GM21825 (cell line): Measurements from ENCODE around the gene SUMO3.

Source experiments
- ATAC-seq: cut with Tn5 transposase; IDR thresholded peaks from one replicate; pipeline ENCODE4 v1.9.1; 2021; ENCODE audit warnings: mild to moderate bottlenecking, moderate library complexity; ENCODE audit not compliant: unreplicated experiment

The SUMO3 gene

GRCh38 chr21:44817914-44818639, at the start of gene SUMO3:
TSS of gene SUMO3 (minus strand) at chr21:44818062. CDS start at chr21:44817968, 94 bp downstream.
- ATAC-seq = peak; percentile 47

GRCh38 chr21:44867464-44867863, 49.6 kb upstream of the SUMO3 start:
- ATAC-seq = no peak

DNA sequence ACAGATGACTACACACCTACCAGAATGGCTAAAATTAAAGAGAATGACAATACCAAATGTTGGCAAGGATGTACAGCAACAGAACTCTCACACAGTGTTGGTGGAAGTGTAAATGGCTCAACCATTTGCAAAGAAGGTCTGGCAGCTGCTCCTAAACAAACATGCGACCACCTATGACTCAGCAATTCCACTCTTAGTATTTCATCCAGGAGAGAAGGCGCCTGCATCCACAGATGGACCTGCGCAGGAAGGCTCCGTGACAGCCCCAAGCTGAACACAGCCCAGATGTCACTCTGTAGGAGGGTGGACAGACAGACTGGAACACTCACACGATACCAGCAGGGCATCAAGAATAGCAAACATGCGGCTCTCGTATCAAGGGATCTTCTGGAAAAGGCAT, 48.9 kb upstream of the SUMO3 start:
- ATAC-seq = no peak

DNA sequence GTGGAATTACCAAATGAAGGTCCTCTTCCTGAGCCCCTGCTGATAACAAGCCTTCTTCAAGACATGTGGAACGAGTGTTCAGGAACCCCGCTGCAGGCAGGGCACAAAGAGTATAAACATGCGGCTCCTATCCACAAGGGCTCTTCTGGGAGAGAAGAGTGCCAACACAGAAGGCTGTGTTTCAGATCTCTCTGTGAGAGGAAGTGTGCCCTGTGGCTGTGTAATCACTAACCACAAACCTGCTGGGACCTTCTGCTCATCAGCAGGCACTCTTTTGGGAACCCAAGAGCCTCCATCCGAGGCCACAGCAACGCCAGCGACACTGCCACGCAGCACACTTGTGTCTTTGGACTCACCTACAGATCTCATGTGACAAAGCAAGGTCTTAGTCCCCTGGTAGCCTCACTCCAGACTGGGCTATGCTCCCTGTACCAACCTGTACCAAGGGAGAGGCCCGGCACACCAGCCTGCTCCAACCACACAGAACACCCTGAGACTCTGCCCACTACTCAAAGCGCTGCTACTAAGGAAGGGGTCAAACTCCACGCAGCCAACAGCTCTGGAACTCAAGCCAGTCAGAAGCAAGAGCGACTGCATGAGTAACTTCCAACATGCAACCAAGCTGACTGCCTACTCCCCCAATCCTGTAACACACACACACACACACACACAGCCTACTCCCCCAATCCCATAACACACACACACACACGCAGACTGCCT, 47.9 kb upstream of the SUMO3 start:
- no peak for ATAC-seq

GRCh38 chr21:44862869-44863685, 45.2 kb upstream of the SUMO3 start:
- no peak for ATAC-seq

- no peak for ATAC-seq
Measured at GRCh38 chr21:44858791-44859190, 40.9 kb upstream of the SUMO3 start.

DNA sequence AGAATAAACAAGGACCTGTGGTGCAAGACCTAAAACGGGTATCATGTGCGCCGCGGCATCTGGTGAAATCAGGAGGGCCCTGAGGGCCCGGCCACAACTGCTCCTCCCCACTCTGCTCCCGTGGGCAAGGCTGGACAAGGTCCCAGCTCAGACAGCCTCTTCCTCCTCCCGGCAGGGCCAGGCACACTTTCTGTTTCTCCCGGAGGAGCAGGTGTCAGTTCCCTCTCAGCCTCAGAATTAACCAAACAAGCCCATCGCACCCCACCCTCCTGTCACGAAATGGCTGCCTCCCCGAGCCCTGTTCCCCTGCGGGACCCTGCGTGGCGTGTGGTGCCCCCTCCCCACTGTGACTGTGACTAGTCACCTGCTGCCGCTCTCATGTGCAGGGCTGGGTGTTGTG, 40.4 kb upstream of the SUMO3 start:
- ATAC-seq = no peak

DNA sequence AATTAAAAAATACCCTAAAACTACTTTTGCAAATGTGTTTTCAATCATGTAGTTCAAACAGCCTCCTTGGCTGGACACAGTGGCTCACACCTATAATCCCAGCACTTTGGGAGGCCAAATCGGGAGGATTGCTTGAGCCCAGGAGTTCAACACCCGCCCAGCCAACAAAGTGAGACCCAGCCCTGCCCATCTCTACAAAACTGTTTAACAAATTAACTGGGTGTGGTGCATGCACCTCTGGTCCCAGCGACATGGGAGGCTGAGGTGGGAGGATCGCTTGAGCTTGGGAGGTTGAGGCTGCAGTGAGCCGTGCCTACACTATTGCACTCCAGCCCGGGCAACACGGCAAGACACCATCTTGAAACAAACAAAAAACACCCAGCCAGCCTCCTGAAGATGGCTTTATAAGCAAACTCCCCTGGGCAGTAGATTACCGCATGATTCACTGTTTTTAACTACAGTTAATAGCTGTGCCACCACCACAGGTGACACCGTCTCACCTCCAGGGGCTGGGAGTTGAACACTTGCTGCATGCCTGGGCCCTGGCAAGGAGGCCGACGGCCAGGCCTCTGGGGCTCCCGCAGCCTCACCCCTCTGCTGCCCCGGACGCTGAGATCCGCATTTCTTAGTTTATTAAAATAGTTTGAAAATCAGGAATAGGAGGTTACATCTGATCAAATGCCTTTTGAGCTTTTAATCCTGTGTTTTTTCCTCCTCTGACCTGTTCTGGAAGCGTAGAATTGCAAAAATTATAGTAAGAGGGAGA, 39.4 kb upstream of the SUMO3 start:
- ATAC-seq = no peak

GRCh38 chr21:44856131-44856530, 38.3 kb upstream of the SUMO3 start:
- no peak for ATAC-seq

- ATAC-seq = no peak
Measured at GRCh38 chr21:44855572-44855971, 37.7 kb upstream of the SUMO3 start.

GRCh38 chr21:44854664-44855446, 37.0 kb upstream of the SUMO3 start:
- ATAC-seq = no peak

DNA sequence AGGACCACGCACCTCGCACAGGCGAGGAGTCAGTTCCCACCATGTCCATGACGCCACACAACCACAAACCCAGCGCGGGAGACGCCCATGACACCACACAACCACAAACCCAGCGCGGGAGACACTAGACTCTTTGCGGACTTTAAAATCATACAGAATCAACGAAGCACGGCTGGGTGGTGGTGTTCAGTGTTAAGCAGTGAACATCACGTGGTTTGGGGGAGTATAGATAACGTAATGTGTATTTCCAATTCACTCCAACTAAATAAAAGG, 36.5 kb upstream of the SUMO3 start:
- no peak for ATAC-seq

GRCh38 chr21:44853601-44854390, 35.9 kb upstream of the SUMO3 start:
- ATAC-seq = no peak

DNA sequence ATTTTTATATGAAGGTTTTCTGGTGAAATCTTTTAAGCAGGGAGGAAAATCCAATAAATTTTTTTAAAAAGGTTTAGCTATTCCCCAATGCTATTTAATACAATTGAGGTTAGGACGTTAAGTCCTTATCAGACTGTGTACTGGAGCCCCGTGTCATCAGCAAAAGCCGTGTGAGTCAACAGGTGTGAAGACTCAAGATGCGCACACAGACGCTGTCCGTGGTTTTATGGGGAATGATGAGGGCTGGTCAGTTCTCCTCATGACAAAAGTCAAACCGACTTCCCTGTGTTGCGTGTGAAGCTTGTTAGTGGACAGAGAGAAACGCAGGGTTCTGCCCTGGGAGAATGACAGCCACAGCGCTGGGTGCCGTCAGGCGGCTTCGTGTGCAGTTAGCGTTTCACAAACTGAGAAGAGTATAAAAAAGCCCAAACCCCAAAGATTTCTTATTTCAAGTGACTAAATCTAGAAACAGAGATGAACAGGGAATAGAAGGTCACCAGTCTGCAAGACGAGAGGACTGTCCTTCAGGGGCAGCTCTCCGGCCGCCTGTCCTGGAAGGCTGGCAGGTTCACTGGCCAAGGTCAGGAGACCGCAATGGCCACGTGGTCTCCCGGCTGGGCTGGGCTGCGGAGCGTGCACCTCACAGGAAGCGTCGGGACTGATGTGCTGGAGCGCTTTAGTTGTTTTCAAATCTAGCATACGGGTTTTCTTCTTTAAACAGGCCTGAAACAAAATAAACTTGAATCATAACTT, 33.2 kb upstream of the SUMO3 start:
- no peak for ATAC-seq

DNA sequence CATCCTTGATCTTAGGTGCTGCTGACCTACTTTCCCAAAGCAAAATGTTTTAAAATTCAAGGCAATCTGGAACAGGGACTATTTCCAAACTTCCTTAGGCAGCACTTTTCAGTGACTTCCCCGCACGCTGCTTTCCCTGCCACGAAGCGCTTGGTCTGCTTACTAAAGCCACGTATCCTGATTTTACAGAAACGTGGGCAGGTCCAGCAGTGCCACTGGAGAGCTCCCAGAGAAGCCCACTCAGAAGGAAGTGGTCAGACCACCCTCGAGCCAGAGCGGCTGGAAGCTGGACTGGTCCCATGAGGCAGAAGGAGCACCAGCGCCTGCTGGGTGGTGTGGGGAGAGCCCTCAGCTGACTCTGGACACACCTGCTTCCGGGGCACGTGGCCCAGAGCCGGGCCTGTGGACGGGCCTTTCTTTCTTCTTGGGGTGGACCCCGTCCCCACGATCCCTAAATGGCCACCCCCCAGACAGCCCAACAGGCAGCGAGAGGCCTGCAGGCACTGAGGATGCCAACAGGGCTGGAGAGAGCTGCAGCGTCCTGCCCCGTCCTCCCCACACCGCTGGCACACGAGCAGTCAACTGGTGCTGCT, 32.4 kb upstream of the SUMO3 start:
- no peak for ATAC-seq

DNA sequence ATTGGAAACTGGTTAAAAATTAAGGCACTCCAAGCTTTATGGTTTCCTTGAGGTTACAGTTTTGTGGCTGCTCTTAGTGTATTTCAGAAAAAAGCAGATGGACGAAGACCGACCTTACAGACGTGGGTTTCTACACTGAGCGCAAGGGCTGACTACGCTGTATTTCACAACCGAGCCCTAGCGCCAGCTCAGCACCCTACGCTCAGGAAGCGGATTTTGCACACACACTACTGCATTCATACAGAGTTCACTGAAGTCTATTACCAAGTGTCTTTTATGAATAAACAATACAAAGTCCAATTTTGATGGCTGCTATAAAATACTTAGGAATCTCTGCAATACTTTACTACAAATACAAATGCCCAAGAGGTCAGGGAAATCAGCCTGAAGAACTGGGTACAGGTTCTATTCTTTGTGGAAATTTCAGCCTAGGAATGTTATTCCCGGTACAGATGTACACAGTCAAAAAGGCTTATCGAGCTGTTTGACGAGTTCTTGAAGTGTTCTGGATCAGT, 31.8 kb upstream of the SUMO3 start:
- no peak for ATAC-seq

- no peak for ATAC-seq
Measured at GRCh38 chr21:44848821-44849521, 31.1 kb upstream of the SUMO3 start.
